SK-N-SH treated with all-trans-retinoic acid at 6 μM for 48 hours (cell line): Measurements from ENCODE around the gene ABHD8.

Experiments
- ATAC-seq: fragments of 200-7000 bp; cut with Tn5 transposase; 3 replicates; pipeline ENCODE4 v1.9.1; 2020; ENCODE audit warnings: mild to moderate bottlenecking, moderate library complexity
- ARNTL ChIP-seq: fragments of 450-650 bp; formaldehyde crosslinking; IDR thresholded peaks from 2 replicates; pipeline ENCODE4 v1.5.0; 2020; ENCODE audit warnings: low read depth, mild to moderate bottlenecking, moderate library complexity, borderline replicate concordance
- BACH2 ChIP-seq: fragments of 250-450 bp; sonication (Bioruptor Pico); IDR thresholded peaks from 2 replicates; pipeline ENCODE4 v1.9.0; 2021; ENCODE audit warnings: mild to moderate bottlenecking, borderline replicate concordance
- CSDC2 ChIP-seq: fragments of 250-450 bp; sonication (Bioruptor Pico); IDR thresholded peaks from 2 replicates; pipeline ENCODE4 v1.5.0; 2020; ENCODE audit warnings: mild to moderate bottlenecking, moderate library complexity
- CSRNP3 ChIP-seq: fragments of 250-450 bp; sonication (Bioruptor Pico); IDR thresholded peaks from 2 replicates; pipeline ENCODE4 v1.5.1; 2021; ENCODE audit warnings: mild to moderate bottlenecking, moderate library complexity
- ESRRG ChIP-seq: fragments of 250-450 bp; sonication (Bioruptor Pico); IDR thresholded peaks from 2 replicates; pipeline ENCODE4 v1.6.1; 2021; ENCODE audit warnings: mild to moderate bottlenecking
- GLIS3 ChIP-seq: fragments of 250-450 bp; sonication (Bioruptor Pico); IDR thresholded peaks from 2 replicates; pipeline ENCODE4 v1.5.0; 2020; ENCODE audit warnings: mild to moderate bottlenecking, moderate library complexity
- OSR1 ChIP-seq: fragments of 250-450 bp; sonication (Bioruptor Pico); IDR thresholded peaks from 2 replicates; pipeline ENCODE4 v1.8.0; 2022; ENCODE audit warnings: moderate library complexity, mild to moderate bottlenecking, inconsistent platforms
- PATZ1 ChIP-seq: fragments of 250-450 bp; sonication (Bioruptor Pico); IDR thresholded peaks from 2 replicates; pipeline ENCODE4 v1.8.0; 2020; ENCODE audit warnings: mild to moderate bottlenecking, moderate library complexity, borderline replicate concordance
- PPARA ChIP-seq: fragments of 250-450 bp; sonication (Bioruptor Pico); IDR thresholded peaks from 2 replicates; pipeline ENCODE4 v1.5.0; 2020; ENCODE audit warnings: mild to moderate bottlenecking, borderline replicate concordance
- RARB ChIP-seq: fragments of 250-450 bp; sonication (Bioruptor Pico); IDR thresholded peaks from 2 replicates; pipeline ENCODE4 v1.8.0; 2021; ENCODE audit warnings: mild to moderate bottlenecking, moderate library complexity
- SNAI2 ChIP-seq: fragments of 250-450 bp; sonication (Bioruptor Pico); IDR thresholded peaks from 2 replicates; pipeline ENCODE4 v1.5.0; 2020; ENCODE audit warnings: mild to moderate bottlenecking, moderate library complexity
- TOX ChIP-seq: fragments of 250-450 bp; sonication (Bioruptor Pico); IDR thresholded peaks from 2 replicates; pipeline ENCODE4 v1.8.0; 2021; ENCODE audit warnings: mild to moderate bottlenecking, moderate library complexity, borderline replicate concordance
- ZC3H10 ChIP-seq: fragments of 250-450 bp; sonication (Bioruptor Pico); IDR thresholded peaks from 2 replicates; pipeline ENCODE4 v1.5.1; 2021; ENCODE audit warnings: mild to moderate bottlenecking, moderate library complexity
- ZFP3 ChIP-seq: fragments of 250-450 bp; sonication (Bioruptor Pico); IDR thresholded peaks from 2 replicates; pipeline ENCODE4 v1.5.0; 2020; ENCODE audit warnings: mild to moderate bottlenecking, moderate library complexity
- ZFP30 ChIP-seq: fragments of 450-650 bp; formaldehyde crosslinking; IDR thresholded peaks from 2 replicates; pipeline ENCODE4 v1.5.0; 2022; ENCODE audit warnings: mild to moderate bottlenecking, moderate library complexity
- ZNF565 ChIP-seq: fragments of 450-650 bp; formaldehyde crosslinking; conservative IDR thresholded peaks from 2 replicates; pipeline ENCODE4 v1.5.0; 2020; ENCODE audit warnings: low read depth, mild to moderate bottlenecking, moderate library complexity
- ZNF70 ChIP-seq: fragments of 450-650 bp; formaldehyde crosslinking; IDR thresholded peaks from 2 replicates; pipeline ENCODE4 v1.5.0; 2020; ENCODE audit warnings: mild to moderate bottlenecking, moderate library complexity
- ZNF8 ChIP-seq: fragments of 450-650 bp; formaldehyde crosslinking; IDR thresholded peaks from 2 replicates; pipeline ENCODE4 v1.5.0; 2020; ENCODE audit warnings: mild to moderate bottlenecking, moderate library complexity
- TF ChIP-seq, protein P1 (sequence below): fragments of 250-450 bp; sonication (Bioruptor Pico); IDR thresholded peaks from 2 replicates; pipeline ENCODE4 v1.8.0; 2021; ENCODE audit warnings: low read depth, mild to moderate bottlenecking, moderate library complexity, borderline replicate concordance
- TF ChIP-seq, protein P2 (sequence below): fragments of 250-450 bp; sonication (Bioruptor Pico); IDR thresholded peaks from 2 replicates; pipeline ENCODE4 v1.5.0; 2020; ENCODE audit warnings: mild to moderate bottlenecking, moderate library complexity
- TF ChIP-seq, protein P3 (sequence below): fragments of 250-450 bp; sonication (Bioruptor Pico); IDR thresholded peaks from 2 replicates; pipeline ENCODE4 v1.5.1; 2020; ENCODE audit warnings: low read depth, mild to moderate bottlenecking, moderate library complexity

The ABHD8 gene

DNA sequence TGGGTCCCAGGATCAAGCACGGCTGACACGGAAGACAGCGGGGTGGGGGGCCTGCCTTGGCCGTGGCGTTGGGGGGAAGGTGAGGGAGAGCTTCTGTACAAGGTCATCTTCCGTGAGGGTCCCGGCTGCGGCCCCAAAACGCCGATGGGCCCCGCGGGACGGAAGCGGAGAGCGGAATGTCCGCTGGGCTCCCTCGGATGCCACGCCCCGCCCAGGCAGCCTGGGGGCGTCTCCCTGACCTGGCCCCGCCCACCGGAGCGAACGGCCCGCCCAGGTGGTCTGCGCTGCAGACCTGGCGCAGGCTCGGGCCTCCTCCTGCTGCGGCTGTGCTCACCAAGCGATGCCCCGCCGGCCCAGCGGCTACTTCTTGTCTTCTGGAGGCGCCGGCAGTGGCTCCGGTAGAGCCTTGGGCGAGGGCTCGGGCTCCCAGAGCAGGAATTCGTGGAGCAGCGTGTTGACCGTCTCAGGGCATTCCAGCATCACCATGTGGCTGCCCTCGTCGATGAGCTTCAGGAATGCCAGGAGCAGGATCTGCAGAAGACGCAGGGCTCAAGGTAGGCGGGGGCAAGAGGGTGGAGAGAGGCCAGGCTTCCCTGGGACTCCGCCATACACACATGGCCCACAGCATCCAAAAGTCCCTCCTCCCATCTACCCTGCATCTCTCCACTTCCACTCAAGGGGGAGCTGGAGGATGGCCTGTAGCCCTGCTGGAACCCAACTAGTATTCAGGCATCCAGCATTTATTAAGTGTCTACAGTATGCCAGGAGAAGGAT is 10.7 kb downstream of the ABHD8 start:
- ATAC-seq, result peak; percentile 91
- TF ChIP-seq SNAI2 (CRISPR knock-in tag) (no peak), BACH2 (CRISPR knock-in tag) (no peak), OSR1 (CRISPR knock-in tag) (no peak), TOX (CRISPR knock-in tag) (no peak), CSRNP3 (CRISPR knock-in tag) (no peak), ESRRG (CRISPR knock-in tag) (no peak), ZC3H10 (CRISPR knock-in tag) (no peak), ZFP30 (no peak)

DNA sequence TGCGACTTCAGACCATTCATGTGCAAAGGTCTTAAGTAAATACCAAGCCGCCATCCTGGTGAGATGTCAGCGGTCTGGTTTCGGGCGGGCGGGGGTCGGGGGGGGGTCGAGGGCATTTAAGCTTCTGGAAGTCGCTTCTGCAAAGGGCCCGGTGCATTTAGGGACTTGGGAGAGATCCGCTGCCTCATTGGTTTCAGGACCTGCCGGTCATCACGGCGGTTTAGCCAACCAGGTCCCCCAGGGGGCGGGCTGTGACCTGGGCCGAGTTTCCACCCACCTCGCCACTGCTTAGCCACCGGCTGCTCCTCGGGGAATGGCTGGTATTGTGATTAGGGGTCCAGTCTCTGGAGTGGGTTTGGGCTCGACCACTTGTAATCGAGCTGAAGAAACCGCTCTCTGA is 13.7 kb downstream of the ABHD8 start:
- TF ChIP-seq TOX (CRISPR knock-in tag) (no peak), ESRRG (CRISPR knock-in tag) (no peak), CSDC2 (CRISPR knock-in tag) (no peak), ZNF8 (CRISPR knock-in tag) (no peak), PPARA (CRISPR knock-in tag) (no peak), OSR1 (CRISPR knock-in tag) (no peak)
- TF ChIP-seq, protein P1, sequence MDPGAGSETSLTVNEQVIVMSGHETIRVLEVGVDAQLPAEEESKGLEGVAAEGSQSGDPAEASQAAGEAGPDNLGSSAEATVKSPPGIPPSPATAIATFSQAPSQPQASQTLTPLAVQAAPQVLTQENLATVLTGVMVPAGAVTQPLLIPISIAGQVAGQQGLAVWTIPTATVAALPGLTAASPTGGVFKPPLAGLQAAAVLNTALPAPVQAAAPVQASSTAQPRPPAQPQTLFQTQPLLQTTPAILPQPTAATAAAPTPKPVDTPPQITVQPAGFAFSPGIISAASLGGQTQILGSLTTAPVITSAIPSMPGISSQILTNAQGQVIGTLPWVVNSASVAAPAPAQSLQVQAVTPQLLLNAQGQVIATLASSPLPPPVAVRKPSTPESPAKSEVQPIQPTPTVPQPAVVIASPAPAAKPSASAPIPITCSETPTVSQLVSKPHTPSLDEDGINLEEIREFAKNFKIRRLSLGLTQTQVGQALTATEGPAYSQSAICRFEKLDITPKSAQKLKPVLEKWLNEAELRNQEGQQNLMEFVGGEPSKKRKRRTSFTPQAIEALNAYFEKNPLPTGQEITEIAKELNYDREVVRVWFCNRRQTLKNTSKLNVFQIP (CRISPR knock-in tag), result no peak
- TF ChIP-seq, protein P2, sequence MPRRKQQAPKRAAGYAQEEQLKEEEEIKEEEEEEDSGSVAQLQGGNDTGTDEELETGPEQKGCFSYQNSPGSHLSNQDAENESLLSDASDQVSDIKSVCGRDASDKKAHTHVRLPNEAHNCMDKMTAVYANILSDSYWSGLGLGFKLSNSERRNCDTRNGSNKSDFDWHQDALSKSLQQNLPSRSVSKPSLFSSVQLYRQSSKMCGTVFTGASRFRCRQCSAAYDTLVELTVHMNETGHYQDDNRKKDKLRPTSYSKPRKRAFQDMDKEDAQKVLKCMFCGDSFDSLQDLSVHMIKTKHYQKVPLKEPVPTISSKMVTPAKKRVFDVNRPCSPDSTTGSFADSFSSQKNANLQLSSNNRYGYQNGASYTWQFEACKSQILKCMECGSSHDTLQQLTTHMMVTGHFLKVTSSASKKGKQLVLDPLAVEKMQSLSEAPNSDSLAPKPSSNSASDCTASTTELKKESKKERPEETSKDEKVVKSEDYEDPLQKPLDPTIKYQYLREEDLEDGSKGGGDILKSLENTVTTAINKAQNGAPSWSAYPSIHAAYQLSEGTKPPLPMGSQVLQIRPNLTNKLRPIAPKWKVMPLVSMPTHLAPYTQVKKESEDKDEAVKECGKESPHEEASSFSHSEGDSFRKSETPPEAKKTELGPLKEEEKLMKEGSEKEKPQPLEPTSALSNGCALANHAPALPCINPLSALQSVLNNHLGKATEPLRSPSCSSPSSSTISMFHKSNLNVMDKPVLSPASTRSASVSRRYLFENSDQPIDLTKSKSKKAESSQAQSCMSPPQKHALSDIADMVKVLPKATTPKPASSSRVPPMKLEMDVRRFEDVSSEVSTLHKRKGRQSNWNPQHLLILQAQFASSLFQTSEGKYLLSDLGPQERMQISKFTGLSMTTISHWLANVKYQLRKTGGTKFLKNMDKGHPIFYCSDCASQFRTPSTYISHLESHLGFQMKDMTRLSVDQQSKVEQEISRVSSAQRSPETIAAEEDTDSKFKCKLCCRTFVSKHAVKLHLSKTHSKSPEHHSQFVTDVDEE, result no peak
- TF ChIP-seq, protein P3, sequence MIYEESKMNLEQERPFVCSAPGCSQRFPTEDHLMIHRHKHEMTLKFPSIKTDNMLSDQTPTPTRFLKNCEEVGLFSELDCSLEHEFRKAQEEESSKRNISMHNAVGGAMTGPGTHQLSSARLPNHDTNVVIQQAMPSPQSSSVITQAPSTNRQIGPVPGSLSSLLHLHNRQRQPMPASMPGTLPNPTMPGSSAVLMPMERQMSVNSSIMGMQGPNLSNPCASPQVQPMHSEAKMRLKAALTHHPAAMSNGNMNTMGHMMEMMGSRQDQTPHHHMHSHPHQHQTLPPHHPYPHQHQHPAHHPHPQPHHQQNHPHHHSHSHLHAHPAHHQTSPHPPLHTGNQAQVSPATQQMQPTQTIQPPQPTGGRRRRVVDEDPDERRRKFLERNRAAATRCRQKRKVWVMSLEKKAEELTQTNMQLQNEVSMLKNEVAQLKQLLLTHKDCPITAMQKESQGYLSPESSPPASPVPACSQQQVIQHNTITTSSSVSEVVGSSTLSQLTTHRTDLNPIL, result no peak
- peak; percentile 75 for ATAC-seq

GRCh38 chr19:17286752-17287151 is 16.5 kb downstream of the ABHD8 start:
- no peak for TF ChIP-seq ZNF565

GRCh38 chr19:17286263-17286662 is 17.0 kb downstream of the ABHD8 start:
- ATAC-seq, result no peak
- no peak for TF ChIP-seq ARNTL
- TF ChIP-seq GLIS3 (CRISPR knock-in tag), result no peak
- TF ChIP-seq ZNF70 (CRISPR knock-in tag), result no peak

More at GRCh38 chr19:17286752-17287151, 16.5 kb downstream of the ABHD8 start:
- ATAC-seq, result no peak

DNA sequence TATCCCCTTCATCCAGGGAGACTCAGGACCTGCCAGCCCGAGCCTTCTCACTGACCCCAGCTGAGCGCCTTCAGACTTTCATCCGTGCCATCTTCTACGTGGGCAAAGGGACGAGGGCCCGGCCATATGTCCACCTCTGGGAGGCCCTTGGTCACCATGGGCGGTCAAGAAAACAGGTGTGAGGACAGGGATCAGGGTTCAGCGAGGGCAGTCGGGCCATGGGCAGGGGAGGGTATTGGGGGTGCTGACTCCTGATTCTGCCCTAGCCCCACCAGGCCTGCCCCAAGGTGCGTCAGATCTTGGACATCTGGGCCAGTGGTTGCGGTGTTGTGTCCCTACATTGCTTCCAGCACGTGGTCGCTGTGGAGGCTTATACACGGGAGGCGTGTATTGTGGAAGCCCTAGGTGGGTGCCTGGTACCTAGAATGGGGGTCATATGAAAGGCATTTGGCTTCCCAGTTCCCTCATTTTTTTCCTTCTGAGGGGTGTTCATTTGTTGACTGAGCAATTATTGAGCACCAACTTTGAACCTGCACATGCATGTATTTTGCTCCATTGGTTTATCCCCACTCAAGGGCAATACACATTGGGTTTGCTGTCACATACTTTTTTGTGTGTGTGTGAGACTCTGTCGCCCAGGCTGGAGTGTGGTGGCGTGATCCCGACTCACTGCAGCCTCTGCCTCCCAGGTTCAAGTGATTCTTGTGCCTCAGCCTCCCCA is 17.6 kb downstream of the ABHD8 start:
- TF ChIP-seq ZFP3 (CRISPR knock-in tag) (no peak), PATZ1 (no peak), ZNF8 (CRISPR knock-in tag) (no peak), SNAI2 (CRISPR knock-in tag) (no peak), ZC3H10 (CRISPR knock-in tag) (no peak), ESRRG (CRISPR knock-in tag) (no peak), TOX (CRISPR knock-in tag) (no peak), OSR1 (CRISPR knock-in tag) (no peak), RARB (CRISPR knock-in tag) (no peak), PPARA (CRISPR knock-in tag) (no peak), CSDC2 (CRISPR knock-in tag) (no peak)
- TF ChIP-seq, all 23 proteins: peak for 0
- no peak for ATAC-seq
